ENCODE measurements around the gene SDSL. TPM values are rescaled to one million over a fixed set of nuclear protein-coding genes. Genes with fewer than 3 reads are reported as not detected.

Gene SDSL
- 8.1 and 9.6 TPM in 2 replicates for total RNA-seq

GRCh38 chr12:113422030-113422885 is at the start of gene SDSL:
Gene SDSL, plus strand, starts transcription at chr12:113422380. Its CDS starts 5,603 bp downstream, at chr12:113427983.

GRCh38 chr12:113403435-113404415 is 18.5 kb upstream of the SDSL start, which contains the start of gene SDS:
Gene SDS, minus strand, starts transcription at chr12:113403887. Its CDS starts 4,179 bp downstream, at chr12:113399708.

GRCh38 chr12:113471619-113472171 is 49.5 kb downstream of the SDSL start, which contains the start of gene LHX5:
Gene LHX5, minus strand, starts transcription at chr12:113471871. Its CDS starts 373 bp downstream, at chr12:113471498.

Other genes starting within 250 kb of the SDSL start
- gene DDX54, start 236.9 kb upstream of the SDSL start, total RNA-seq: 33.3 and 43.6 TPM in 2 replicates
- 21.2 and 23.2 TPM in 2 replicates for gene RITA1, start 236.7 kb upstream of the SDSL start, total RNA-seq
- 27.7 and 28.1 TPM in 2 replicates for gene TPCN1, start 200.9 kb upstream of the SDSL start, total RNA-seq
- gene SLC8B1, start 87.3 kb upstream of the SDSL start, total RNA-seq: 22.0 and 24.2 TPM in 2 replicates
- 63.2 and 74.7 TPM in 2 replicates for gene PLBD2, start 63.8 kb upstream of the SDSL start, total RNA-seq
- gene SDS, start 18.5 kb upstream of the SDSL start, total RNA-seq: 0.09 TPM in 1 of 2 replicates, not detected in the other
- not detected in 2 replicates for gene LHX5, start 49.5 kb downstream of the SDSL start, total RNA-seq